Type B pancreatic cell (in vitro differentiated cells): ENCODE data around the gene CAMTA1. TPM values are rescaled to one million over a fixed set of nuclear protein-coding genes. Genes with fewer than 3 reads are reported as not detected.

Experiments used
- DNase-seq: peaks from one replicate; pipeline ENCODE4 v3.0.0; 2021; ENCODE audit warnings: mixed read lengths; ENCODE audit not compliant: unreplicated experiment; ENCODE audit errors: extremely low spot score
- H3K27ac Mint-ChIP-seq: 2 replicates; pipeline ENCODE4 v1.8.0; 2021; ENCODE audit warnings: mild to moderate bottlenecking, mixed read lengths
- H3K27me3 Mint-ChIP-seq: 2 replicates; pipeline ENCODE4 v1.8.0; 2021; ENCODE audit warnings: mixed read lengths
- H3K36me3 Mint-ChIP-seq: 2 replicates; pipeline ENCODE4 v1.8.0; 2021; ENCODE audit warnings: mixed read lengths
- H3K4me1 Mint-ChIP-seq: one replicate; pipeline ENCODE4 v1.8.0; 2021; ENCODE audit warnings: mixed read lengths; ENCODE audit not compliant: unreplicated experiment
- H3K4me3 Mint-ChIP-seq: 2 replicates; pipeline ENCODE4 v1.8.0; 2021; ENCODE audit warnings: mild to moderate bottlenecking, mixed read lengths
- H3K9me3 Mint-ChIP-seq: 2 replicates; pipeline ENCODE4 v1.8.0; 2021; ENCODE audit warnings: mixed read lengths
- total RNA-seq: library from RNA; stranded (reverse); gene quantifications from 2 replicates; pipeline ENCODE4 v1.2.1, GENCODE V29; 2021; ENCODE audit warnings: low replicate concordance
- TF ChIP-seq, protein P1 (sequence below): fragments of 200-600 bp; sonication (generic); conservative IDR thresholded peaks from 2 replicates; pipeline ENCODE4 v1.5.0; 2021; ENCODE audit warnings: antibody characterized with exemption, mild to moderate bottlenecking

Gene CAMTA1
- total RNA-seq, 1 donor from 2014 or later, result 82.5 TPM

DNA sequence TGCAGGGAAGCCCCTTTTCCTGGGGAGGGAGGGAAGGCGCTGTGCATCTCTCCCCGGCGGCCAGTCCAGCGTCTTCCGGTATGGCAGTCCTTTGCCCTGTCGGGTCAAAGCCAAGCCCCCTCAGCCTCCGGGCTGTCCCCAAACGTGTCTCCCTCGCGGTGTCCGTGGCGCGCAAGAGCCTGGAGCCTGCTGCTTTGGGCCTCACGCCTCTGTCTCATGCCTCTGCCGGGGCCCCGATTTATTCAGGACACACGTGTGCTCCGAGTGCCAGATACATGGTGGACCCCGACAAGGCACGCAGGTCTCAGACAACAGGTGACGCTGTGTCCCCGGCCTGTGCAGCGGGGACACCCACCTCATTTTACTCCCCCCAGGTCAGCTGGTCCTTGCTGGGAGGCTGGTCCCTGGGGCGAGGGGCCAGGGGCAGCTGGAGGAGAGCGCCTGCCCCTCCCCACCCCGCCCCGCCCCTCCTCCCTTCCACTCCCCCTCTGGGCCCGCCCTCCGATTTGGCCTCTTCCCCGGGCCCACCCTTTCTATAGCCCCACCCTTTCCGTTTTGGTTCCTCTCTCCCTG is 176.7 kb downstream of the CAMTA1 start:
- no peaks in the 10 kb centered on the region for H3K9me3 Mint-ChIP-seq
- TF ChIP-seq, protein P1, sequence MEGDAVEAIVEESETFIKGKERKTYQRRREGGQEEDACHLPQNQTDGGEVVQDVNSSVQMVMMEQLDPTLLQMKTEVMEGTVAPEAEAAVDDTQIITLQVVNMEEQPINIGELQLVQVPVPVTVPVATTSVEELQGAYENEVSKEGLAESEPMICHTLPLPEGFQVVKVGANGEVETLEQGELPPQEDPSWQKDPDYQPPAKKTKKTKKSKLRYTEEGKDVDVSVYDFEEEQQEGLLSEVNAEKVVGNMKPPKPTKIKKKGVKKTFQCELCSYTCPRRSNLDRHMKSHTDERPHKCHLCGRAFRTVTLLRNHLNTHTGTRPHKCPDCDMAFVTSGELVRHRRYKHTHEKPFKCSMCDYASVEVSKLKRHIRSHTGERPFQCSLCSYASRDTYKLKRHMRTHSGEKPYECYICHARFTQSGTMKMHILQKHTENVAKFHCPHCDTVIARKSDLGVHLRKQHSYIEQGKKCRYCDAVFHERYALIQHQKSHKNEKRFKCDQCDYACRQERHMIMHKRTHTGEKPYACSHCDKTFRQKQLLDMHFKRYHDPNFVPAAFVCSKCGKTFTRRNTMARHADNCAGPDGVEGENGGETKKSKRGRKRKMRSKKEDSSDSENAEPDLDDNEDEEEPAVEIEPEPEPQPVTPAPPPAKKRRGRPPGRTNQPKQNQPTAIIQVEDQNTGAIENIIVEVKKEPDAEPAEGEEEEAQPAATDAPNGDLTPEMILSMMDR, result no peak
- no peak for DNase-seq
- H3K27ac Mint-ChIP-seq, result no peak overlapping the region
- peak overlapping the region; percentile 75 for H3K4me3 Mint-ChIP-seq
- H3K27me3 Mint-ChIP-seq, result peaks cover 35% of the 10 kb centered on the region
- H3K4me1 Mint-ChIP-seq, result peaks cover 38% of the 10 kb centered on the region
- H3K36me3 Mint-ChIP-seq, result no peaks in the 10 kb centered on the region

DNA sequence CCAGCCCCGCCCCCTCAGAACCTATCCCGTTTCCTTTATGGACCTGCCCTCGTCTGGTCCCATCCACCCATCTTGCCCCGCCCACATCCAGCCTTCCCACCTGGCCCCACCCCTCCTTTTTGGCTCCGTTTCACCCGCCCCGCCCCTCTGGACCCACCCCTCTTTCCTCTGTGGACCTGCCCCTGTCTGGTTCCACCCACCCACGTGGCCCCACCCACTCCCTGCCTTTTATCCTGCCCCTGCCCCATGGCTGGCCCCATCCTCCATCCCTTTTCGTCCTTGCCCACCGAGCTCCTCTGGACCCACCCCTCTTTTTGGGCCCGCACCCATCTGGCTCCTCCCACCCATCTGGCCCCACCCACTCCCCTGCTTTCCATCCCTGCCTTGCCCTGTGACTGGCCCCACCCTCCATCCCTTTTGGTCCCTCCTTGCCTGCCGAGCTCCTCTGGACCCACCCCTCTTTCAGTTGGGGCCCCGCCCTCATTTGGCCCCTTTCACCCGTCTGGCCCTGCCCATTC is 177.3 kb downstream of the CAMTA1 start:
- H3K9me3 Mint-ChIP-seq, result no peaks in the 10 kb centered on the region
- peaks cover 34% of the 10 kb centered on the region for H3K27me3 Mint-ChIP-seq
- H3K4me1 Mint-ChIP-seq, result peaks cover 38% of the 10 kb centered on the region
- H3K36me3 Mint-ChIP-seq, result no peaks in the 10 kb centered on the region
- no peak overlapping the region for H3K27ac Mint-ChIP-seq
- TF ChIP-seq, protein P1, result no peak
- H3K4me3 Mint-ChIP-seq, result peak overlapping the region; percentile 66
- peak; percentile 80 for DNase-seq

DNA sequence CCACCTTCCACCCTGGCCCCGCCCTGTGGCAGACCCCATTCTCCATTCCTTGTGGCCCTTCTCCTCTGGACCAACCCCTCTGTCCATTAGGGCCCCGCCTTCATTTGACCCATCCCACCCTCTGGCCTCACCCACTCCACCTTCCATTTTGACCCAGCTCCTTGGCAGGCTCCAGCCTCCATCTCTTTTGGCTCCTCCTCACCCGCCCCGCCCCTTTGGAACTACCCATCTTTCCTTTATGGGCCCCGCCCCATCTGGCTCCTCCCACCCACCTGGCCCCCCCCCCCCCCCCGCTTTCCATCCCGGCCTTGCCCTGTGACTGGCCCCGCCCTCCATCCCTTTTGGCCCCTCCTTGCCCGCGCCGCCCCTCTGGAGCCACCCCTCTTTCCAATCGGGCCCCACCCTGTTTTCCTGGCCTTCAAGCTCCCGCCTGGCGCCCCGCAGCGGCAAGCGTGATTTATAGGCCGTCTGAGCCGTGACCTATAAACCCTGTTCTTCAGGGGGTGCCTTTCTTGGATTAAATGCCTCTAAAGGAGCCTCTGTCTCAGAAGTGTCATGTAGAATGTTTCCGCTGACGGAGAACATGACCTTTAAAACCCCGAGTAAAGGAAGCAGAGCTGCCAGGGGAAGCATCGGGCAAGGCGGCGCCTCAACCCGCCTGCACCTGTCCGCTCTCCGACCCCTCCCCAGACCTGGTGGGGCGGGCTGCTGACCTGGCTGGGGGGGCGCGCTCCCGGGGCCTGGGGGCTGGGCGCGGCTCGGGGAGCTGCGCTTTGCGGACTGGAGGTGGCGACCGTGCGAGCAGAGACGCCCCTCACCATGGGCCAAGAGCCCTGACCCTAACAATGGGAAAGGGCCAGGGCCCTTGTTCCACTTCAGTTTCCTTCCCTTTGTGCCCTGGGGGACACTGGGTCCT is 178.0 kb downstream of the CAMTA1 start:
- H3K27ac Mint-ChIP-seq, result no peak overlapping the region
- H3K4me1 Mint-ChIP-seq, result peaks cover 38% of the 10 kb centered on the region
- no peaks in the 10 kb centered on the region for H3K9me3 Mint-ChIP-seq
- peak overlapping the region; percentile 77 for H3K4me3 Mint-ChIP-seq
- H3K36me3 Mint-ChIP-seq, result no peaks in the 10 kb centered on the region
- H3K27me3 Mint-ChIP-seq, result peaks cover 38% of the 10 kb centered on the region
- DNase-seq, result peak; percentile 80
- TF ChIP-seq, protein P1, result no peak

DNA sequence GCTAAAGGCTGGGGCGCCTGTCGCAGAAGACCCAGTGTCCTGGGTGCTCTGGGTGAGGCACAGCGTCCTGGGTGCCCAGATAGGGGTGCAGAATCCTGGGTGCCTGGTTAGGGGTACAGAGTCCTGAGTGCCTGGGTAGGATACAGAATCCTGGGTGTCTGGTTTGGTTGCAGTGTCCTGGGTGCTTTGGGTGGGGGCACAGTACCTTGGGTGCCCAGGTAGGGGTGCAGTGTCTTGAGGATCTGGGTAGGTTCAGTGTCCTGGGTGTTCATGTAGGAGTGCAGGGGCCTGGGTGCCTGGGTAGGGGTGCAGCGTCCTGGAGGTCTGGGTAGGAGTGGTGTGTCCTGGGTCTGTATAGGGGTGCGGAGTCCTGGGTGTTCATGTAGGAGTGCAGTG is 178.7 kb downstream of the CAMTA1 start:
- Mint-ChIP-seq H3K9me3 (no peaks in the 10 kb centered on the region), H3K36me3 (no peaks in the 10 kb centered on the region), H3K27me3 (peaks cover 44% of the 10 kb centered on the region), H3K4me3 (peak overlapping the region; percentile 70), H3K27ac (no peak overlapping the region), H3K4me1 (peaks cover 38% of the 10 kb centered on the region)
- DNase-seq, result no peak
- TF ChIP-seq, protein P1, result no peak

DNA sequence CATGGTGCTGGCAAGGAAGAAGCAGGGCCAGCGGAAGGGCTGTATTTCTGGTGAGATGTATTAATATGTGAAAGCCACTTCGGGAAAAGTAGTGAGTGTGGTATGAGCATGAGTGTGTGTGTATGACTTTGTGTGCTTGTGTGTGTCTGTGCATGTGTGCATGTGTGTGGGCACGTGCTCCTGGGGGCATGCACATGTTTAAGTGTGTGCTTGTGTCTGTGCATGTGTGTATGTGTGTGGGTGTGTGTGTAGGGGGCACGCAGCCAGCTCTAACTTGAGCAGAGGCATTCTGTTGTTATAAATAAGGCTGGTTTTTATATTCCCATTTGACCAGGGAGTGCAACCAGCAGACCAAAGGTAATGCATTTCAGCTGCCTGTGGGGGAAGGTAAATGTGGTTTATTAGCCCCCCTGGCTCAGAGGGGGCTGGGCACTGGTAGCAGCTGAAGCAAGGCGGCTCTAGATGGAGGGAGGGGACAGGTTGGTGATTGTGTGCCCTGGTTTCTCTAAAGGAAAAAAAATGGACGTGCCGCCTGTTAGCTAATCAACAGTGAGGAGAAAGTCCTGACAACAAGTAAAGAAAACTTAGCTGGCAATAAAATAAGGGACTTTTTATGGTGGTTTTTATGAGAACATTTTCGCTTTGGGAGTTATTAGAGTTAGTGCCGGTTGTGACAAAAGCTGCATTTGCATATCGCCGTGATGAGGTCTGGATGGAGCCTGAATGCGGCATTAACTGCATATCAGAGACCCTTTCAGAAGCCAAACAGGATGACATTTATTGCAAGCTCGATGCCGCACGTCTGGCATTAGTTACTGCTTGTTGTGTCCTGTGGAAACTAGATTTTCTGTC is 180.1 kb downstream of the CAMTA1 start:
- Mint-ChIP-seq H3K27me3 (peaks cover 42% of the 10 kb centered on the region), H3K36me3 (no peaks in the 10 kb centered on the region), H3K9me3 (no peaks in the 10 kb centered on the region), H3K4me3 (peak overlapping the region; percentile 4), H3K27ac (no peak overlapping the region), H3K4me1 (peaks cover 25% of the 10 kb centered on the region)
- DNase-seq, result no peak
- TF ChIP-seq, protein P1, result no peak
